LNCaP clone FGC (cell line): Measurements from ENCODE around the gene OCSTAMP.

Experiments used
- DNase-seq: peaks from one replicate; pipeline ENCODE4 v3.0.0-alpha.2; 2011; ENCODE audit warnings: low read depth
- H3K4me3 ChIP-seq: 2 replicates; pipeline ENCODE4 v1.5.1; 2011; ENCODE audit warnings: mild to moderate bottlenecking, low read depth, low read length, control low read depth
- CTCF ChIP-seq: IDR thresholded peaks from 2 replicates; pipeline ENCODE4 v1.5.1; 2012; ENCODE audit warnings: mild to moderate bottlenecking; ENCODE audit not compliant: control insufficient read depth, insufficient read depth; ENCODE audit errors: extremely low read depth

Gene OCSTAMP, protein sequence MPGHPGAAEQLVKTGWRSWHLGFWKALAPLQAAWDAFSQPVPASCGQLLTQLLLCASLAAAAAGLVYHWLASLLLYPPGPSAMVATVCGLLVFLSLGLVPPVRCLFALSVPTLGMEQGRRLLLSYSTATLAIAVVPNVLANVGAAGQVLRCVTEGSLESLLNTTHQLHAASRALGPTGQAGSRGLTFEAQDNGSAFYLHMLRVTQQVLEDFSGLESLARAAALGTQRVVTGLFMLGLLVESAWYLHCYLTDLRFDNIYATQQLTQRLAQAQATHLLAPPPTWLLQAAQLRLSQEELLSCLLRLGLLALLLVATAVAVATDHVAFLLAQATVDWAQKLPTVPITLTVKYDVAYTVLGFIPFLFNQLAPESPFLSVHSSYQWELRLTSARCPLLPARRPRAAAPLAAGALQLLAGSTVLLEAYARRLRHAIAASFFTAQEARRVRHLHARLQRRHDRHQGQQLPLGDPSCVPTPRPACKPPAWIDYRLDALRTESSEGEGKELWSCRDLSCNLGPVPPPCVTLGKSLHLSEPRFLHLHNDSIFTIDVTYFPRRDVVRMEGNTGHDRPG

GRCh38 chr20:46550461-46550860 lies at the start of gene OCSTAMP:
Gene OCSTAMP (minus strand): TSS chr20:46550654. CDS start chr20:46550560, 94 bp downstream.
- no peak for TF ChIP-seq CTCF
- H3K4me3 ChIP-seq = no peak within 1 kb of the TSS
- no peak for DNase-seq

GRCh38 chr20:46599227-46599987 lies 49.0 kb upstream of the OCSTAMP start:
- no peak overlapping the region for H3K4me3 ChIP-seq
- TF ChIP-seq CTCF = no peak
- DNase-seq = no peak

- no peak for TF ChIP-seq CTCF
- H3K4me3 ChIP-seq = no peak overlapping the region
- no peak for DNase-seq
These were observed 45.5 kb upstream of the OCSTAMP start for GRCh38 chr20:46595933-46596332.

- no peak for TF ChIP-seq CTCF
- no peak overlapping the region for H3K4me3 ChIP-seq
These were observed 44.3 kb upstream of the OCSTAMP start for GRCh38 chr20:46594725-46595124.

GRCh38 chr20:46592580-46593362 lies 42.3 kb upstream of the OCSTAMP start:
- TF ChIP-seq CTCF = no peak
- H3K4me3 ChIP-seq = no peak overlapping the region
- DNase-seq = no peak

More at GRCh38 chr20:46594725-46595124, 44.3 kb upstream of the OCSTAMP start:
- no peak for DNase-seq

DNA sequence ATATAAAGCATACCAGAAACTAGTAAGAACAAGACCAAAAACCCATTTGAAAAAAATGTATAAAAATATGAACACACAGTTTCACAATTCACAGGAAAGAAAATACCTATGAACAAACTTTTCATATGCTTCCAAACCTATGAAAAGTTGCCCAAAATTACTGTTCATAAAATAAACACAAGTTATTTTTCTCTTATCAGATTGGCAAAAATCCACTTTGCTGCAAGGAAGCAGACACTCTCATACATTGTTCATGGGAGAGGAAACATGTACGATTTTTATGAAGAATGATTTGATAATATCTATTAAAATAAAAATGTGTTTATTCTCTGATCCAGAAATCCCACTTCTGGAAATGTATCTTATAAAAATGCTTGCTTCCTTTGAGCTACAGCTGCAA lies 40.0 kb upstream of the OCSTAMP start:
- no peak for TF ChIP-seq CTCF
- H3K4me3 ChIP-seq = no peak overlapping the region
- DNase-seq = no peak
